ENCODE results near the gene MREG.

The MREG gene

GRCh38 chr2:215915441-215915840 is 97.9 kb downstream of the MREG start:
- no peak for DNase-seq

DNA sequence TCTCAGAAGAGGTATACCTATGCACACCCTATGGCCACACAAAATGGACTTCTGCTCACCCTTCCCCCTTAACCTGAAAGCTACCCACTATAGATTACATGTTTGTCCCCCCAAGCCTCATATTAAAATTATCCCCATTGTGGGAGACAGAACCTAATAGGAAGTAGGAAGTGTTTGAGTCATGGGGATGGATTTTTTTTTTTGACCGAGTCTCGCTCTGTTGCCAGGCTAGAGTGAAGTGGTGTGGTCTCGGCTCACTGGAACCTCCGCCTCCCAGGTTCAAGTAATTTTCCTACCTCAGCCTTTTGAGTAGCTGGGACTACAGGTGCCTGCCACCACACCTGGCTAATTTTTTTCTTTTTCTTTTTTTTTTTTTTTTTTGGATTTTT is 98.6 kb downstream of the MREG start:
- no peak for DNase-seq

DNA sequence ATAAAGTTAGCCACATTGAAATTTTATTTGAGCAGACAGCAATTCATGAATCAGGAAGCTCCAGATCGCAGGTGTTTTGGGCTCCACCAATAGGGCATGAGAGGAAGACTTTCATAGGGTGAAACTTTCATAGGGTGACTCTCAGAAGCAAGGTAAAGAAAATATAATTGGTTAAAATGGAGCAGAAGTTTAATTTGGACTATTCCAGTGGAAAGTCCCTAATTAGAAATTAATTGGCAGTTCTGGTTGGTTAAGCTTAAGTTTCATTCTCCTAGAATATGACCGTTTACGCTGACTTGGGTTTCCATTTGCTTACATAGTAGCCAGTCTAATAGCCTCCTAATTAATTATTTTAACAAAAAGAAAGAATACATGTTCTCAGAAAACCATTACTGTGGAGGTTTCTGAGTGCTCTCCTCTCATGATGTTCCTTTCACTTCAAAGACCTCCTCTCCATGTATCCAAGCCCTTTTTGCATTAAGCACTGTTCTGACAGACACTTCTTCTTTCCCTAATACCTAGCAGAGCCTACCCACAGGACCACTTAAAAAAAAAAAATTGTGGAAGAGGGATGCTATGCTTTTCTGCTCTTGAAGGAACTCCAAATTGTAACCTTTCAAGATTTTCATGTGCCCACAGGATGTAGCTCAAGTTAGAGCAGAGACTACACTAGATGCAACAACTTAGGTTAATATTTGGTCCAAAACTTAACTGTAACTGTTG is 99.1 kb downstream of the MREG start:
- DNase-seq = no peak

GRCh38 chr2:215912299-215912842 is 101.0 kb downstream of the MREG start:
- no peak for DNase-seq

DNA sequence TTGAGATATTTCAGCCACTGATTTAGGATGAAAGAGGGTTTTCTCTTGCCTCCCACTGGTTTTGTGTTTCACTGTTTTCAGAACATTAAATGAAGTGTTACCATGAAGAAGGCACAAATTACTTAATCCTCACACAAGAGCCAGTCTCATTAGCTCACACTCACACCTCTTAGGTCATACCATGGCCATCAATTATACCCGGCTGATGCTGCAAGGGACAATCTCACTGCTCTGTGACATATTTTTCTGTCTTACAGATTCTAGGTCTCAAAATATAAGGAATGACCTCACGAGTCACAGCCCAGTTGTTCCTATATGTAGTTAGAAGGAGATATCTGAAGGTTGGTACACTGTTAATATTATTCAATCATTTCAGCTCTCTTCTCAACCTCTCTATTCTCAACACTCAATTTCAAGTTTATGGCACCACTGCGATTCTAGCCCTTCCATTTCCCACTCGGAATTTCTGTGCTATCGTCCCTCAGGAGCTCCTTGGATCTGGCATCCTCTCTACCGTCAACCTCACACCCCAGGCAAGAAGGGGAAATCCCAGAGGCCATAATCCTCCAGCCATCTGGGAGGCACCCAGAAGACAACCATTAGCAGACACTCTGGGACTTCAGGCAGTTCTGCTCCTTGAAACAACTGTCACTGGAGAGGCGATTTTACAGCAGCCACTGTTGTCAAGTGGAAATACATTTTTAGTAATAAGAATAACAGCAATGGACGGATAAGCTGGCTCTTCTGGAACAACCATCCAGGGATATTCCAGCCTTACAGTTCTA is 101.9 kb downstream of the MREG start:
- peak; percentile 76 to 91 for DNase-seq

GRCh38 chr2:215910180-215910579 is 103.2 kb downstream of the MREG start:
- no peak for DNase-seq

DNA sequence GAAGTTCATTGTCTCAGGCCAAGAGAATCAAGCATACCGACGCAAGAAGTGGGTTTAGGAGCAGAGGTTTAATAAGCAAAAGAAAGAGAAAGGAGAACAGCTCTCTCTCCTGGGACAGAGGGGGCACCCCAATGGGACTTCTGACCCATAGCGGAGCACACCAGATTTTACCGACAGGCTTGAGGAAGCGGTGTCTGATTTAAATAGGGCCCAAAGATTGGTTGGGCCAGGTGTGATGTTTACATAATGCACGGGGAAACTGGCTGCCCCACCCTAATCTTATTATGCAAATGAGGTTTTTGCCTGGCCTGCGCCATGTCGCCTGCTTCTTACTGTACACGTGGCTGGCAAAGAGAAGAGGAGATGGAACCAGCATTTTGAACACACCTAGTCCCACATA is 106.2 kb downstream of the MREG start:
- DNase-seq = no peak

DNA sequence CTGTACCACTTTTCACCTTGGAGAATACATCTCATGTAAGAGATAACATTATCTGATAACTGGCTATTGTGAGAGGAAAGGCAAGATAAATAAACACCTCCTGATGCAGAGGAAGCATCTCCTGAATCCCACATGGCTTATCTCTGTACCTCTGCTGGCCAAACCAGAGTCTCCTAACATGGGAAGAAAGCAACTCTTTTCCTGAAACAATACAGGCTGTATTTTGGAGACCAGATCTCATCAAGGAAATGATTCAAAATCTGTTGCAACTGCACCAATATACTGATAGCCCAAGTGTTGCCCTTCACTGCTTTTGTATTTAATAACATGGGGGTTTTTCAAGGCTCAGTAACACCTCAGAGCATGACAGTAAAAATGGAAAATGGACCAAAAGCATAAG is 106.9 kb downstream of the MREG start:
- DNase-seq = no peak

DNA sequence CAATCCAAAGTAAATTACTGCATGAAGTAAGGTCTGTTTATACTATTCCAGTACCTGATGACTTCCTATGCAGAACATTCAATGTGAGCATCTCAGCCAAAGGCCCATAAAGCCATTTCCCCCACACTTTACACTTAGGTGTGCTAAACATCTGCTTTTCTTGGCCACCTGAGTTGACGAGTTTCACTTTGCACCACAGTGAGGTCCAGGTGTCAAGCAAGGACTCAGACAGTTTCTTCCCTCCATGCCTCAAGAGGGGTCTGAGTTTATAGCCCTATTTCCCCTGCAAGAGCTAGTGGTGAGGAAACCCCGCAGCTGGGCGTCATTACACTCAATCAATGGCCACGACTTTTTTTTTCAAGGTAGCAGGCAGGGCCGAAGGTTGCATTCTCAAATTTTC is 107.7 kb downstream of the MREG start:
- DNase-seq = no peak

DNA sequence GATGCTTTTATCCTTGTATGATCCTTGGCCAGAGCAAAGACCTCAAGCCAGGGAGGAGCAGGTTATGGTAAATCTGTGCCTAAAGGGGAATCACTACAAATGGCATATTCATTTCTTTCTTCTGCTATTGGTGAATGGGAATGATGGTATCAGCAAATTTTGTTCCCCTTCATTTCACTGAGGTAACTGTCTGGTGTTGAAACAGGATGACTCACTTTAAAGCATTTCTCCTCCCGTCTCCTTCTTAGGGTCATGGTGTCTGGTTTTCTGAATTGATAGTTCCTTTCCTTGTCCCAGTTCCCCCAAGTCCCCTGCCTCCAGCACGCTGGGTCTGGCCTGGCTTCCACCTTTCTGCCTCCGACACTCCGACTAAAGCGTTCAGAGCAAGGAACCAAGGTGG is 109.2 kb downstream of the MREG start:
- DNase-seq = no peak

GRCh38 chr2:215903203-215903602 is 110.1 kb downstream of the MREG start:
- DNase-seq = no peak

DNA sequence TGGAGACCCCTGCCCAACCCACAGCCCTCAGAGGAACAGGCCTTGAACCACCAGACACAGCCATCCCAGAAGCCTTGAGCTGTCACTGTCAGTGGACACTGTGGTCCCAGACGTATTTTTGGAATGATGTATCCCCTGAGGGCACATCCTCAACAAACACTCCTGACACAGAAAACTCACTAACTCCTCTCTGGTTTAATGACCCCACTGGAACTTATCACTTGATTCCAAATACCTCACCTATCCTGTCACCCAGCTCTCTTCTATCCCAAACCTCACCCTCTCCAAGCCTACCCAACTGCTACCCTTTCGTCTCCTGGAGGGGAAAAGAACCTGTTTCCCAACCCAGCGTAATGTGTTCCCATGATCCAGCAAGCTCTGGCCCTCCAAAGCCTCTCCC is 111.6 kb downstream of the MREG start:
- DNase-seq = no peak

DNA sequence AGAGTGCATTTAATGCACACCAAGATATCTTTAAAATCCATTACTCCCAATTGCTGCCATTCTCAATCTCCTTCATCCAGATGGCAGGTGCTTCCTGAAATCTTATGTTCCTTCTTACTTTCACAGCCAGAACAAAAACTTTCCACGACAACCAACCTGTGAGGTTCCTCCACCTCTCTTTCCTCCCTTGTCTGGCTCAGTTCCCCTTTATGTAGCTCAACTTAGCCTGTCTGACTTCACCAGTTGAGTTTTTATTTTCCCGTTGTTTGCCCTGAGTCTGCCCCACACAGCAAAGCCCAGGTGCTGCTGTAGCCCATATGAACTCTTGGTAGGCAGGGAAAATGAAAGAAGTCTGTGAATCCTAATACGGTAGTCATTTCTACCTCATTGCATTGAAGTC is 112.5 kb downstream of the MREG start:
- no peak for DNase-seq

- DNase-seq = no peak
Observed at GRCh38 chr2:215900203-215900611, 113.1 kb downstream of the MREG start.

- no peak for DNase-seq
Observed at GRCh38 chr2:215899141-215900074, 113.9 kb downstream of the MREG start.

GRCh38 chr2:215898363-215898762 is 115.0 kb downstream of the MREG start:
- DNase-seq = no peak

DNA sequence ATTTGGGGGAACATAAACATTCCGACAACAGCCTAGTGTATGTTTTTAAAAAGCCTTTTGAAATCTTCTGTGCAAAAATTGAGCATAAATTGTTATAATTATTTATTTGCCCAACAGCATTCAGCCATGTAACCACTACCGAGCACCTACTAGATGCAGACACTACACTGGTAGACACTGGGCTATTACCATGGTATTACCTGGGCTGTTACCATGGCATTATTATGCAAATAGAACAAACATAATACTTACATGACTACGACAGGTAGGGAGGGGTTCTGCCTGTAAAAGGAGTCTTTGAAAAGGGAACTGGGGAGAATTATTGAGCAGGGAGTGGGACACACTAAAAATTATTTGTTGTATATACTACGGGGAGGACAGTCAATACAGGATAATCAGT is 116.4 kb downstream of the MREG start:
- DNase-seq = no peak

DNA sequence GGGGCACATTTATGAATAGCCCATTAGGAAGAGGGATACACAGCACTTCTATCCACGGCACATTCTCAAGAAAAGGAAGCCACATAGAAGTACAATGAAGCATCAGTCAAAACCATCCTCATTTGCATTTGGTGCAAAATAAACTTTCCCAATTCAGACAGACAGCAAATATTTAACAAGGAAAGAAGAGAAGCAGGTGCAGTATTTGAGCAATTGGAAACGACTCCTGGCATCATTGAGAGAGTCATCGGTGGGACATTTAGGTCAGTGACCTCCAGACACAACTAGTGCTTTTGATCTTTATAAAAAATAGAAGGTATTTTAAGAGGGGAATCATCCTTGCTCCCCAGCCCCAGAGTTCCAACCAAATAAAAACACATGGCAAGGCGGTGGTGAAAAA is 118.0 kb downstream of the MREG start:
- no peak for DNase-seq

Measured in NCI-H524 (cell line).